HG03565 (cell line): ENCODE measurements around the gene ITGB5.

Experiments
- ATAC-seq: cut with Tn5 transposase; IDR thresholded peaks from one replicate; pipeline ENCODE4 v1.9.1; 2021; ENCODE audit warnings: mild to moderate bottlenecking, moderate library complexity; ENCODE audit not compliant: unreplicated experiment

The ITGB5 gene

GRCh38 chr3:124867511-124867910 lies 19.7 kb downstream of the ITGB5 start:
- ATAC-seq = no peak

- no peak for ATAC-seq
Observed at GRCh38 chr3:124862006-124862405, 25.2 kb downstream of the ITGB5 start.

- ATAC-seq = no peak
Observed at GRCh38 chr3:124861041-124861440, 26.1 kb downstream of the ITGB5 start.

GRCh38 chr3:124860599-124860998 lies 26.6 kb downstream of the ITGB5 start:
- ATAC-seq = no peak

- ATAC-seq = no peak
Observed at GRCh38 chr3:124859025-124859424, 28.1 kb downstream of the ITGB5 start.

GRCh38 chr3:124858275-124858674 lies 28.9 kb downstream of the ITGB5 start:
- no peak for ATAC-seq

GRCh38 chr3:124856677-124857076 lies 30.5 kb downstream of the ITGB5 start:
- ATAC-seq = no peak

GRCh38 chr3:124854009-124854408 lies 33.2 kb downstream of the ITGB5 start:
- ATAC-seq = no peak

- ATAC-seq = no peak
Observed at GRCh38 chr3:124853446-124853845, 33.7 kb downstream of the ITGB5 start.

GRCh38 chr3:124851905-124852304 lies 35.3 kb downstream of the ITGB5 start:
- ATAC-seq = no peak

- ATAC-seq = no peak
Observed at GRCh38 chr3:124851136-124851535, 36.0 kb downstream of the ITGB5 start.

GRCh38 chr3:124850633-124851032 lies 36.5 kb downstream of the ITGB5 start:
- ATAC-seq = no peak

- ATAC-seq = no peak
Observed at GRCh38 chr3:124850212-124850611, 37.0 kb downstream of the ITGB5 start.

GRCh38 chr3:124848300-124848699 lies 38.9 kb downstream of the ITGB5 start:
- ATAC-seq = no peak

GRCh38 chr3:124847863-124848262 lies 39.3 kb downstream of the ITGB5 start:
- ATAC-seq = no peak

GRCh38 chr3:124847051-124847450 lies 40.1 kb downstream of the ITGB5 start:
- no peak for ATAC-seq

GRCh38 chr3:124846189-124846588 lies 41.0 kb downstream of the ITGB5 start:
- no peak for ATAC-seq

GRCh38 chr3:124845406-124845805 lies 41.8 kb downstream of the ITGB5 start:
- ATAC-seq = no peak

GRCh38 chr3:124843506-124844177 lies 43.5 kb downstream of the ITGB5 start:
- no peak for ATAC-seq

- no peak for ATAC-seq
Observed at GRCh38 chr3:124843047-124843446, 44.1 kb downstream of the ITGB5 start.

GRCh38 chr3:124841517-124841916 lies 45.6 kb downstream of the ITGB5 start:
- ATAC-seq = no peak

- no peak for ATAC-seq
Observed at GRCh38 chr3:124840331-124840730, 46.8 kb downstream of the ITGB5 start.

GRCh38 chr3:124839896-124840295 lies 47.3 kb downstream of the ITGB5 start:
- no peak for ATAC-seq
